Measurements from ENCODE around the gene SWAP70.

The SWAP70 gene

DNA sequence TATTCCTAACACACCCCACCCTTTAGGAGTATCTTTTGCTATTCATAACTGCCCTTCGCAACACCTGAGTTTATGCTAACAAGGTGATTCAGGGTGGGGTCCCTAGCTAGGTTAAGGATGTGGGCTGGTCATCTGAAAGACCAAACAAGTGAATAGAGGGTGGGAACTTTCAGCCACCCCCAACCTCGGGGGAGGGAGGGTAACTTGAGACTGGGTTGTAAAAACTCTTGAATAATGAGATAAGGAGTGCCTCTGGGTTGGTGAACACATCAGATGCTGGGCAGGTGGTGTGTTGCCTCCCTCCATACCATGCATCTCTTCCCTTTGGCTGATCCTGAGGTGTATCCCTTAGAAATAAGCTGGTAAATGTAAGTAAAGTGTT is 111.5 kb downstream of the SWAP70 start:
- no peak for DNase-seq (ENCODE audit: low read depth, low spot score)

GRCh38 chr11:9776203-9776602 is 112.3 kb downstream of the SWAP70 start:
- DNase-seq (ENCODE audit: low read depth, low spot score) = no peak

DNA sequence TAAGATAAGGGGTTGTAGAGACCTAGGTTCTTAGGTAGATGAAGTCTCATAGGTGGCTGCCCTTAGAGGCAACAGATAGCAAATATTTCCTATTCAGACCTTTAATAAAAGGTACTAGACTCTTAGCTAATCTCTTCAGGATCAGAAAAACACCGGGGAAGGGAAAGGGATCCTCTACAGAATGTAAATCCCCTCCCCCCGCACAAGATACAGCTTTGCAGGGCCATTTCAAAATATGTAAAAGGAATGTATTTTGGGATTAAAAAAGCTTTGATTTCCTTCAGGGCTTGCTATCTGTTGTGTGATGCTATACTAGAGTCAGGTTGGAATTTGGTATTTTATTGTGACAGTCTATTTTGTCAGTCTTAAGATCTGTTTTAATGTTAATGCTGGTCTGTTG is 113.2 kb downstream of the SWAP70 start:
- no peak for DNase-seq (ENCODE audit: low read depth, low spot score)

- DNase-seq (ENCODE audit: low read depth, low spot score) = no peak
These were observed 113.6 kb downstream of the SWAP70 start for GRCh38 chr11:9777525-9777924.

GRCh38 chr11:9780929-9781328 is 117.1 kb downstream of the SWAP70 start:
- no peak for DNase-seq (ENCODE audit: low read depth, low spot score)

GRCh38 chr11:9783986-9784385 is 120.1 kb downstream of the SWAP70 start:
- DNase-seq (ENCODE audit: low read depth, low spot score) = no peak

GRCh38 chr11:9784602-9785315 is 120.9 kb downstream of the SWAP70 start:
- no peak for DNase-seq (ENCODE audit: low read depth, low spot score)

- DNase-seq (ENCODE audit: low read depth, low spot score) = no peak
These were observed 123.4 kb downstream of the SWAP70 start for GRCh38 chr11:9787260-9787659.

DNA sequence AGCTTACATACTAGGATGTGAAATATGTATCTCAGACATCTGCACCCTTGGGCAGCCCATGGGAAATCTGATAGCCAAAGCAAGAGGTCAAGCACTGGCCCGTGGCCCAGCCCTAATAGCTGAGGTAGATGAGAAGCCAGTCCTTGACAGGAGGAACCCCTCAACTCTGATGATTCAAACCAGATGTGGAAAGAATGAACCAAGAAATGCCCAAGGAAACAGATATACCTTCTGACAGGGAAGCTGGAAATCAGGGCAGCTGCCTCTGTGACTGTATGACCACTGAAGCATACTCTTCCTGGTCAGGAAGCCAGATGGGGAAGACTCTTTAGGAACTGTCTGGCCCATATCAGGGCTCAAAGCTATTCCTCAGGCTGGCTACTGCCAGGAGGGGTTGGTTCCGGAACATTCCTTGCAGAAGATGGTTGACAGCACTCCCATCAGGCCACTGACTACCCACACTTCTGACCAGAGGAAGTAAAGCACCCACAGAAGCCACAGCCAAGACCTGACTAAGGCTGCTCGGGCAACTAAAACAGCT is 124.2 kb downstream of the SWAP70 start:
- DNase-seq (ENCODE audit: low read depth, low spot score) = peak; percentile 21

DNA sequence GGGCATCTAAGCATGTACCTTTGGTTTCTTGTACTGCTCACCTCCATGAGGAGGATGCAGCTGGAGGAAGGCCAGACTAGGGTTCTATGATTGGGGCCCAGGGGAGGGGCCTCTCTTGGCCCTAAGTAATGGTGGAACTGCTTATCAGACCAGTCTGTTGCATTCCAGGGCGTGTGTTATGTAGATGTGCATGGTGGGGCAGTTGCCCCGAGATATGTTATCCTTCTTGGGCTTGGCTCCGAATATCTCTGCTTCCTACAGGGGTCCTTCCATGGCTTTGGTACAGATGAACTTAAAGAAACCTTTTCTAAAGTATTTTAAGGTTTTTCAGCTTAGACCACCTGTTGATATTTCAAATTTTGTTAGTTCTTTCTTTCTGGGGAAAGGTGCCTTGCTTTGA is 126.0 kb downstream of the SWAP70 start:
- DNase-seq (ENCODE audit: low read depth, low spot score) = no peak

DNA sequence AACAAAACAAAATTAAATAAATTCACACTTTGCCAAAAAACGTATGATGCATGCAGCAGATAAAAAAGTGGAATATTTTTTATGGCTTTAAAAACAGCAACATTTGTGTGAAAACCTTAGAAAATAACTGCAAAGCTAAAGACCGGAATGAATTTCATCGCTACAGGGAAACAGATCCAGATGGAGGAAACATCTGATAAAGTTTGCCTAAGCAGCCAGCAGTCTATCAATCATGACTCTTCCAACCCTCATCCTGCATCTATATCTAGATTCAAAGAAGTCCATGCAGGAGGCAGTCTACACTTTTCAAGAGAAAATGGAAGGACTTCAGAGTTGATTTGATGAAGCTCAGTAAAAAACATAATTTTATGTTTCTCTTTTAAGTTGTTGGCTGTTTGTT is 126.8 kb downstream of the SWAP70 start:
- no peak for DNase-seq (ENCODE audit: low read depth, low spot score)

DNA sequence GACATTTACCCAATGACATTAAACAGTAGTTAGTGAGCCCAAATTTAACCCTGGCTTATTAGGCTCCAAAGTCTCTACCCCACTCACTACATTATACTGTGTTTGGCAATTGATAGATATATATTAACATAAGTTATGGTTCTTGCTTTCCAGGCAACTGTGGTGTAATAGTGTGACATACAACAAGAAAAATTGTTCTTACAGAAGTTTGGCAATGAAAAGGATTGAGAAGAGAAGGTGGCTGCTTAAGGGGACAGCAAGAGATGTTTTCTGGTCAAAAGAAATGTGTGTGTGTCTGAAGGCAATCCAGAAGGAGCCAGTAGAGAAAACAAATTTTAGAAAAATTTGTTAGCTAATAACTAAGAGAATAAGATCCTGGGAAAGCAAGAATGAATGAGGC is 132.4 kb downstream of the SWAP70 start:
- DNase-seq (ENCODE audit: low read depth, low spot score) = no peak

DNA sequence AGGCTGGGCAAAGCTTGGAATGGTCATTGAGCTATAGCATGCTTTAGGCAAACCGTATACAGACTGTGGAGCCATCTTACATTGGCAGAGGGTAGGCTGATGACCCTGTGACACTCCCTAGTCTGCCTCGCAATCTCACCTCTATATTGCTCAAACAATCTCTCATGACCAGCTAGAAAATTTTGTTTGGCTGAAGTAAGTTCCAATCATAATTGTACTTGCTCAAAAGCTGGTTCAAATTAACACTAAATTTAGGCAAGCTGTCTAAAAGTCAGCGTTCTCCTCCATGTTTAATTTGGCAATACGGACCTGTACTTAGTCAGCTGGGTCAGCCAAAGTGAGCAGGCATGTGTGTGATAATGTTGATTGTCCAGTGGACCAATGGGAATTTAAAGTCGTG is 133.0 kb downstream of the SWAP70 start:
- DNase-seq (ENCODE audit: low read depth, low spot score) = no peak

DNA sequence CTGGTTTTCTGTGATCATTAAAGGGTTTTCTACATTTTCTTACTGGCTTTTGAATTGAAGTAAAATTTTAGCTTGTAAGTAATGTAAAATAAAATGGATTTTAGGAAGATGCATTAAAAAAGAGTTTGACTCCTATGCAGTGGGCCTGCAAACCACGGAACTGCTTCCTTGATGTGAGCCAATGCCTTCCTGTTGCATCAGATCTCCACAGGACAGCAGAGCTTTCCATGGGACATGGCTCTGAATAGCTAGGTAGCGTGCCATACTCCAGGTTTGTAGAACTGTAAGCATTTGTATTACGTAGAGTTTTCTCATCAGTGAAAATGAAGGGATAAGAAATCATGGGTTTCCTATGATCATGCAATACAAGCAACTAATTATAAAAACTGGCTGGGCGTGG is 133.4 kb downstream of the SWAP70 start:
- no peak for DNase-seq (ENCODE audit: low read depth, low spot score)

DNA sequence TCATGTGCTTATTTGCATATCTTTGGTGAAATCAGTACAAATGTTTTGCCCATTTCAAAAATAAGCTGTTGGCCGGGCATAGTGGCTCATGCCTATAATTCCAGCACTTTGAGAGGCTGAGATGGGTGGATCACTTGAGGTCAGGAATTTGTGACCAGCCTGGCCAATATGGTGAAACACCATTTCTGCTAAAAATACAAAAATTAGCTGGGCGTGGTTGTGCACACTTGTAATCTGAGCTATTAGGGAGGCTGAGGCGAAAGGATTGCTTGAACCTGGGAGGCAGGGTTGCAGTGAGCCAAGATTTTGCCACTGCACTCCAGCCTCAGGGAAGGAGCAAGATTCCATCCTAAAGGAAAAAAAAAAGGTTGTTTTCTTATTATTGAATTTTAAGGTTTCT is 136.0 kb downstream of the SWAP70 start:
- no peak for DNase-seq (ENCODE audit: low read depth, low spot score)

DNA sequence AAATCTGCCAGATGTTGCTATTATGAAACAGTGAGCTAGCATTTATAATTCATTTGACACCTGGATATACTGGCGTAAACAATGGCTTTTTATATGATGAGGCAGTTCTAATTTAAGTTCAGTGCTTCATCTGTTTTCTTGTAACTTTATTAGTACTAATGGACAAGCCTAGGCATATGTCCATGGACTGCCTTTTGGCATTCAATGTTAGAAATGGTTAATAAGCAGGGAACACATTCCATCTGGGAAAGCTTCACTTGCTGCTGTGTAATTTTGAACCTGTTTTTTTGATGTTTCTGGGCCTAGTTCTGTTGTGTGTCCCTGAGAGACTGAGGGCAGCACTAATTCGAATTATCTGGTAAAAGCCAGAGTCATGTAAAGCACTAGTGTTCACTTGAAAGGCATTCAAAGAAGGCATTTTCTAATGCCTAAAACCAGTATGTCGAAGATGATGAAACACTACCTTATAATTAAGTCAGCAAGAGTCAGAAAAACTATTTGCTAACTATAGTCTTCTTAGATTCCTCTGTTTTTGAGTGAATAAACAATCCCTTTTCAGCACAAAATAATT is 138.5 kb downstream of the SWAP70 start:
- DNase-seq (ENCODE audit: low read depth, low spot score) = no peak
